Body of pancreas (tissue), 4 donors: ENCODE results near the gene RAPH1. TPM values are rescaled to one million over a fixed set of nuclear protein-coding genes. Genes with fewer than 3 reads are reported as not detected.
"Not testable (repeated sequence)": the region's sequence is repeated elsewhere in the genome, so short reads cannot be mapped to it uniquely, and the experiment has no call there.

ENCODE experiments used
- ATAC-seq: fragments of 150-250 bp; one replicate; pipeline ENCODE4 v1.9.1; 2016
- DNase-seq, 4 donors: peaks; one replicate each; pipeline ENCODE4 v3.0.0-alpha.2; 2019
- H3K27ac ChIP-seq, 4 donors: fragments of 200-600 bp; sonication (generic); 1 replicate in 3 of 4; 2 replicates in 1 of 4; pipeline versions ENCODE4 v1.5.1 to v1.6.1; 2016 to 2019; ENCODE audit warnings: mild to moderate bottlenecking in 1 of 4, mixed read lengths in 1 of 4, moderate library complexity in 1 of 4
- H3K27me3 ChIP-seq, 2 donors: fragments of 200-600 bp; sonication (generic); one replicate each; pipeline ENCODE4 v1.6.0; 2016; ENCODE audit warnings: mild to moderate bottlenecking in 1 of 2
- H3K36me3 ChIP-seq, 2 donors: fragments of 200-600 bp; sonication (generic); replicated peaks in 1 of 2; 2 replicates each; pipeline ENCODE4 v1.5.1; 2016; ENCODE audit warnings: low read depth in 2 of 2; ENCODE audit not compliant: insufficient read depth in 1 of 2
- H3K4me1 ChIP-seq: fragments of 200-600 bp; sonication (generic); one replicate; pipeline ENCODE4 v1.6.0; 2016
- H3K4me3 ChIP-seq, 2 donors: fragments of 200-600 bp; sonication (generic); 1 replicate in 1 of 2; 2 replicates in 1 of 2; pipeline ENCODE4 v1.5.1; 2016 to 2019
- H3K9me3 ChIP-seq, 3 donors: fragments of 200-600 bp; sonication (generic); 1 replicate in 2 of 3; 2 replicates in 1 of 3; pipeline ENCODE4 v1.5.1; 2016
- CTCF ChIP-seq, 7 experiments: fragments of 450-650 bp in 4 of 7; fragments of 200-600 bp in 3 of 7; sonication (generic) in 3 of 7; IDR thresholded peaks; one replicate each; pipeline ENCODE4 v1.5.1; 2016 to 2019; ENCODE audit warnings: antibody characterized with exemption in 7 of 7
- POLR2A ChIP-seq, 3 donors: fragments of 450-650 bp; IDR thresholded peaks; one replicate each; pipeline ENCODE4 v1.6.1; 2016; ENCODE audit warnings: antibody characterized with exemption in 3 of 3, mild to moderate bottlenecking in 2 of 3
- WGBS, 2 donors: methylation state at CpG; one replicate each; pipeline ENCODE4 v1.1.5; 2017; 5-methylcytosine and 5-hydroxymethylcytosine counted together
- intact Hi-C: fragments of 100-400 bp; cut with DNase I; formaldehyde crosslinking; loops from one replicate; pipeline ENCODE4 v1.15.1; 2023
- total RNA-seq, 2 donors: library from RNA; depleted of rRNA; stranded (reverse); fragments of >200 nt; gene quantifications; one replicate each; pipeline ENCODE4 v1.1.0, GENCODE V29; 2016

RAPH1 gene
- total RNA-seq, 2 donors from 2014 or later = 11.9 TPM

GRCh38 chr2:203533676-203534591 is 1.2 kb downstream of the RAPH1 start:
- WGBS, 2 donors = 2 to 3% methylated on average over 24 of the region's 24 CpGs
- H3K27ac ChIP-seq = peak overlapping the region; percentile 35 to 94 (median 88)
- DNase-seq (no peak), ATAC-seq (no peak)
- TF ChIP-seq CTCF (IDR thresholded peaks at IDR 0.05) (no peak), POLR2A (IDR thresholded peaks at IDR 0.05) (no peak)
- no peaks in the 10 kb centered on the region for H3K36me3 ChIP-seq
- no peaks in the 10 kb centered on the region for H3K9me3 ChIP-seq
- no peaks in the 10 kb centered on the region for H3K27me3 ChIP-seq
- peaks cover 11% of the 10 kb centered on the region for H3K4me1 ChIP-seq
- intact Hi-C loops = no loop called here
- H3K4me3 ChIP-seq = peak overlapping the region in 1 of 2 donors; percentile 95

GRCh38 chr2:203532957-203533658 is 2.0 kb downstream of the RAPH1 start:
- peak in 1 of 4 donors; percentile 21 for DNase-seq
- H3K9me3 ChIP-seq = no peaks in the 10 kb centered on the region
- intact Hi-C loops = no loop called here
- H3K27me3 ChIP-seq = no peaks in the 10 kb centered on the region
- TF ChIP-seq CTCF (IDR thresholded peaks at IDR 0.05) (no peak), POLR2A (IDR thresholded peaks at IDR 0.05) (no peak)
- peaks cover 11% of the 10 kb centered on the region for H3K4me1 ChIP-seq
- H3K4me3 ChIP-seq = no peak overlapping the region
- 17 to 23% methylated on average over 7 of the region's 7 CpGs for WGBS, 2 donors
- peak overlapping the region in 1 of 4 donors; percentile 35 for H3K27ac ChIP-seq
- H3K36me3 ChIP-seq = no peaks in the 10 kb centered on the region
- ATAC-seq = no peak

- TF ChIP-seq POLR2A (IDR thresholded peaks at IDR 0.05) (no peak), CTCF (IDR thresholded peaks at IDR 0.05) (no peak)
- ATAC-seq = no peak
- no peaks in the 10 kb centered on the region for H3K9me3 ChIP-seq
Measured at GRCh38 chr2:203527719-203528118, 7.4 kb downstream of the RAPH1 start.

GRCh38 chr2:203513268-203513667 is 21.8 kb downstream of the RAPH1 start:
- DNase-seq, H3K4me3 ChIP-seq, H3K9me3 ChIP-seq, H3K27ac ChIP-seq, H3K4me1 ChIP-seq, H3K27me3 ChIP-seq, H3K36me3 ChIP-seq, ATAC-seq, intact Hi-C loops: not testable (repeated sequence)
- 92 to 96% methylated on average over 8 to 9 of the region's 9 CpGs for WGBS, 2 donors

More at GRCh38 chr2:203527719-203528118, 7.4 kb downstream of the RAPH1 start:
- H3K4me1 ChIP-seq = peaks cover under 1% of the 10 kb centered on the region
- no peak for DNase-seq
- intact Hi-C loops = no loop called here
- no peak overlapping the region for H3K4me3 ChIP-seq
- H3K27me3 ChIP-seq = no peaks in the 10 kb centered on the region
- no peak overlapping the region for H3K27ac ChIP-seq
- WGBS, 2 donors = 85 to 86% methylated on average over 3 of the region's 3 CpGs
- no peaks in the 10 kb centered on the region for H3K36me3 ChIP-seq

GRCh38 chr2:203510941-203511305 is 24.2 kb downstream of the RAPH1 start:
- Histone ChIP-seq H3K27me3 (no peaks in the 10 kb centered on the region), H3K4me3 (no peak overlapping the region), H3K9me3 (no peaks in the 10 kb centered on the region), H3K4me1 (peaks cover 5% of the 10 kb centered on the region), H3K36me3 (no peaks in the 10 kb centered on the region), H3K27ac (no peak overlapping the region)
- WGBS, 2 donors = 69 to 74% methylated on average over 1 of the region's 1 CpG
- DNase-seq = no peak
- intact Hi-C loops = no loop called here
- TF ChIP-seq CTCF (IDR thresholded peaks at IDR 0.05) (no peak), POLR2A (IDR thresholded peaks at IDR 0.05) (no peak)
- no peak for ATAC-seq
